GM12878 (cell line): ENCODE data around the gene CFAP45.

Experiments
- CEBPB ChIP-seq, 2 experiments: fragments of 150-350 bp in 1 of 2; IDR thresholded peaks; 2 replicates each; pipeline ENCODE4 v1.6.1; 2012 to 2014; ENCODE audit warnings: low read depth in 2 of 2, low read length in 2 of 2, borderline replicate concordance in 1 of 2, inconsistent platforms in 1 of 2
- EZH2 ChIP-seq: IDR thresholded peaks from 2 replicates; pipeline ENCODE4 v1.6.1; 2012; ENCODE audit warnings: low read depth, mild to moderate bottlenecking, control low read depth, inconsistent platforms, low read length, borderline replicate concordance; ENCODE audit not compliant: control insufficient read depth
- POLR2A ChIP-seq: IDR thresholded peaks from 2 replicates; pipeline ENCODE4 v1.6.1; 2011; ENCODE audit warnings: low read depth, mild to moderate bottlenecking, low read length
- POLR2AphosphoS5 ChIP-seq: IDR thresholded peaks from 2 replicates; pipeline ENCODE4 v1.6.1; 2011; ENCODE audit warnings: mild to moderate bottlenecking, low read length, inconsistent platforms
- SMC3 ChIP-seq: IDR thresholded peaks from 2 replicates; pipeline ENCODE4 v1.6.1; 2011; ENCODE audit warnings: low read length, improper control_type of control experiment, borderline replicate concordance
- SREBF2 ChIP-seq: IDR thresholded peaks from 2 replicates; pipeline ENCODE4 v1.6.1; 2012; ENCODE audit warnings: mild to moderate bottlenecking, low read length
- SRF ChIP-seq, 2 experiments: IDR thresholded peaks; 2 replicates each; pipeline ENCODE4 v1.6.1; 2011; ENCODE audit warnings: low read depth in 2 of 2, low read length in 2 of 2, mild to moderate bottlenecking in 1 of 2, moderate library complexity in 1 of 2
- TF ChIP-seq, protein P1 (sequence below), 3 experiments: IDR thresholded peaks in 2 of 3; conservative IDR thresholded peaks in 1 of 3; 2 replicates each; pipeline ENCODE4 v1.5.1; 2011; ENCODE audit warnings: low read depth in 3 of 3, low read length in 3 of 3, mild to moderate bottlenecking in 3 of 3, control low read depth in 2 of 3, moderate library complexity in 2 of 3, inconsistent platforms in 1 of 3, mixed read lengths in 1 of 3; ENCODE audit not compliant: control insufficient read depth in 2 of 3, insufficient read depth in 1 of 3; ENCODE audit errors: extremely low read depth in 1 of 3
- TF ChIP-seq, protein P2 (sequence below): IDR thresholded peaks from 2 replicates; pipeline ENCODE4 v1.6.1; 2011; ENCODE audit warnings: borderline replicate concordance, low read depth, mild to moderate bottlenecking, moderate library complexity, low read length; ENCODE audit not compliant: insufficient read depth, poor library complexity, severe bottlenecking

DNA sequence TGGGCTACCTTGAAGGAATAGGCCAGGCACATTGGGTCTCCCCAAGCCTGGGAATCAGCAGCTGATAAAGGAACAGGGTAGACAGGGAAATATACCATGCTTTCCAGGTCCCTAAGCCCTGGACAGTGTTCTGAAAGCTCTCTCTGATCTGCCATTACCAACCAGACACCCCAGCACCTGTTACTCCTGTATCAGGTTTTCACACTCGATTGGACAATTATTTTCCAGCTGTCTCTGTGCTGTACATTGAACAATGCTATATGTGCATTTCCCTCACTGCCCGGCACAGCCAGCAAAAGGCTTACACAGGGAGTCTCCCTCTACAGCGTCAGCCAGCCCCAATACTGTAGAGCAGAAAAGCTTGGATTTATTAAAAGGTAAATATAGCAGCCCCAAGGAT lies 4.7 kb downstream of the CFAP45 start:
- TF ChIP-seq, protein P1, sequence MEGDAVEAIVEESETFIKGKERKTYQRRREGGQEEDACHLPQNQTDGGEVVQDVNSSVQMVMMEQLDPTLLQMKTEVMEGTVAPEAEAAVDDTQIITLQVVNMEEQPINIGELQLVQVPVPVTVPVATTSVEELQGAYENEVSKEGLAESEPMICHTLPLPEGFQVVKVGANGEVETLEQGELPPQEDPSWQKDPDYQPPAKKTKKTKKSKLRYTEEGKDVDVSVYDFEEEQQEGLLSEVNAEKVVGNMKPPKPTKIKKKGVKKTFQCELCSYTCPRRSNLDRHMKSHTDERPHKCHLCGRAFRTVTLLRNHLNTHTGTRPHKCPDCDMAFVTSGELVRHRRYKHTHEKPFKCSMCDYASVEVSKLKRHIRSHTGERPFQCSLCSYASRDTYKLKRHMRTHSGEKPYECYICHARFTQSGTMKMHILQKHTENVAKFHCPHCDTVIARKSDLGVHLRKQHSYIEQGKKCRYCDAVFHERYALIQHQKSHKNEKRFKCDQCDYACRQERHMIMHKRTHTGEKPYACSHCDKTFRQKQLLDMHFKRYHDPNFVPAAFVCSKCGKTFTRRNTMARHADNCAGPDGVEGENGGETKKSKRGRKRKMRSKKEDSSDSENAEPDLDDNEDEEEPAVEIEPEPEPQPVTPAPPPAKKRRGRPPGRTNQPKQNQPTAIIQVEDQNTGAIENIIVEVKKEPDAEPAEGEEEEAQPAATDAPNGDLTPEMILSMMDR (IDR thresholded peaks at IDR 0.05 in 2 of 3, conservative IDR thresholded peaks at IDR 0.05 in 1 of 3; ENCODE audit: control insufficient read depth in 2 of 3, extremely low read depth in 1 of 3, insufficient read depth in 1 of 3, low read depth in 3 of 3, low read length in 3 of 3), result no peak
- TF ChIP-seq, protein P2, sequence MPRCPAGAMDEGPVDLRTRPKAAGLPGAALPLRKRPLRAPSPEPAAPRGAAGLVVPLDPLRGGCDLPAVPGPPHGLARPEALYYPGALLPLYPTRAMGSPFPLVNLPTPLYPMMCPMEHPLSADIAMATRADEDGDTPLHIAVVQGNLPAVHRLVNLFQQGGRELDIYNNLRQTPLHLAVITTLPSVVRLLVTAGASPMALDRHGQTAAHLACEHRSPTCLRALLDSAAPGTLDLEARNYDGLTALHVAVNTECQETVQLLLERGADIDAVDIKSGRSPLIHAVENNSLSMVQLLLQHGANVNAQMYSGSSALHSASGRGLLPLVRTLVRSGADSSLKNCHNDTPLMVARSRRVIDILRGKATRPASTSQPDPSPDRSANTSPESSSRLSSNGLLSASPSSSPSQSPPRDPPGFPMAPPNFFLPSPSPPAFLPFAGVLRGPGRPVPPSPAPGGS, result no peak
- TF ChIP-seq CEBPB (IDR thresholded peaks at IDR 0.05; ENCODE audit: borderline replicate concordance in 1 of 2, low read depth in 2 of 2, low read length in 2 of 2) (no peak), POLR2A (no peak), SMC3 (no peak), EZH2 (no peak), POLR2AphosphoS5 (no peak), SRF (IDR thresholded peaks at IDR 0.05; ENCODE audit: low read depth in 2 of 2, low read length in 2 of 2) (no peak), SREBF2 (no peak)
